DOHH2 (cell line): Measurements from ENCODE around the gene BAD.

Source experiments
- EZH2phosphoT487 ChIP-seq: fragments of 200-600 bp; sonication (generic); IDR thresholded peaks from 2 replicates; pipeline ENCODE4 v1.6.1; 2017; ENCODE audit warnings: borderline replicate concordance, mild to moderate bottlenecking, antibody characterized with exemption, low read length, moderate library complexity, mixed read lengths
- TF ChIP-seq, protein P1 (sequence below): fragments of 200-600 bp; sonication (generic); IDR thresholded peaks from one replicate; pipeline ENCODE4 v1.5.1; 2014; ENCODE audit warnings: antibody characterized with exemption, mild to moderate bottlenecking, low read depth, low read length; ENCODE audit not compliant: poor library complexity, severe bottlenecking

DNA sequence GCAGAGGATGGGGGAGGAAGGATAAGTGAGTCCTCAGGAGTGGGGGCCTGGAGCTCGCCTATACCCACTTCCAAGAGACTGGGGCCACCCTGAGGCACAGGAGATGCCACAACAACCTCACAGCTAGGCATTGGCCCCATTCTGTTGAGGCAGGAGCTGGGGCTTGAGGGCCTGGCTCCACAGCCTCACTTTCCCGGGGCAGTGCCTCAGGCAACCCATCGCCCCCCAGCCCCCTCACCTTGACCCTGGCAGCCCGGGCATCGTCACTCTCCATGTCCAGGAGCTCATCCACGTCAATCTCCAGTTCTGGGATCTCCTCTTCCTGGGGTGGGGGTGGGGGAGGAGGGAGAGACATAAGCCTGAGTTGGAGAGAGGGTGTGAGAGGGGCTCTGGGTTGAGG is 39.5 kb downstream of the BAD start:
- TF ChIP-seq, protein P1, sequence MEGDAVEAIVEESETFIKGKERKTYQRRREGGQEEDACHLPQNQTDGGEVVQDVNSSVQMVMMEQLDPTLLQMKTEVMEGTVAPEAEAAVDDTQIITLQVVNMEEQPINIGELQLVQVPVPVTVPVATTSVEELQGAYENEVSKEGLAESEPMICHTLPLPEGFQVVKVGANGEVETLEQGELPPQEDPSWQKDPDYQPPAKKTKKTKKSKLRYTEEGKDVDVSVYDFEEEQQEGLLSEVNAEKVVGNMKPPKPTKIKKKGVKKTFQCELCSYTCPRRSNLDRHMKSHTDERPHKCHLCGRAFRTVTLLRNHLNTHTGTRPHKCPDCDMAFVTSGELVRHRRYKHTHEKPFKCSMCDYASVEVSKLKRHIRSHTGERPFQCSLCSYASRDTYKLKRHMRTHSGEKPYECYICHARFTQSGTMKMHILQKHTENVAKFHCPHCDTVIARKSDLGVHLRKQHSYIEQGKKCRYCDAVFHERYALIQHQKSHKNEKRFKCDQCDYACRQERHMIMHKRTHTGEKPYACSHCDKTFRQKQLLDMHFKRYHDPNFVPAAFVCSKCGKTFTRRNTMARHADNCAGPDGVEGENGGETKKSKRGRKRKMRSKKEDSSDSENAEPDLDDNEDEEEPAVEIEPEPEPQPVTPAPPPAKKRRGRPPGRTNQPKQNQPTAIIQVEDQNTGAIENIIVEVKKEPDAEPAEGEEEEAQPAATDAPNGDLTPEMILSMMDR: no peak
- TF ChIP-seq EZH2phosphoT487: no peak
